GM10847 (cell line): Measurements from ENCODE around the gene MGLL.

Experiments used
- POLR2A ChIP-seq: IDR thresholded peaks from 2 replicates; pipeline ENCODE4 v1.6.1; 2011; ENCODE audit not compliant: insufficient read length; ENCODE audit errors: extremely low read depth

The MGLL gene

GRCh38 chr3:127712881-127713771 lies 109.2 kb downstream of the MGLL start:
- no peak for TF ChIP-seq POLR2A

GRCh38 chr3:127712461-127712860 lies 109.9 kb downstream of the MGLL start:
- TF ChIP-seq POLR2A: no peak

- no peak for TF ChIP-seq POLR2A
These were observed 110.4 kb downstream of the MGLL start for GRCh38 chr3:127711896-127712295.

- no peak for TF ChIP-seq POLR2A
These were observed 111.2 kb downstream of the MGLL start for GRCh38 chr3:127711021-127711695.

- no peak for TF ChIP-seq POLR2A
These were observed 112.0 kb downstream of the MGLL start for GRCh38 chr3:127710155-127710941.

- TF ChIP-seq POLR2A: no peak
These were observed 112.8 kb downstream of the MGLL start for GRCh38 chr3:127709320-127710060.

- TF ChIP-seq POLR2A: no peak
These were observed 113.5 kb downstream of the MGLL start for GRCh38 chr3:127708837-127709236.

GRCh38 chr3:127707851-127708411 lies 114.4 kb downstream of the MGLL start:
- TF ChIP-seq POLR2A: no peak

GRCh38 chr3:127706785-127707351 lies 115.4 kb downstream of the MGLL start:
- TF ChIP-seq POLR2A: no peak

- TF ChIP-seq POLR2A: no peak
These were observed 116.0 kb downstream of the MGLL start for GRCh38 chr3:127706312-127706711.

- TF ChIP-seq POLR2A: no peak
These were observed 120.2 kb downstream of the MGLL start for GRCh38 chr3:127702151-127702578.

- TF ChIP-seq POLR2A: no peak
These were observed 120.9 kb downstream of the MGLL start for GRCh38 chr3:127701280-127701911.

- no peak for TF ChIP-seq POLR2A
These were observed 121.9 kb downstream of the MGLL start for GRCh38 chr3:127700406-127700805.
